Liver (tissue), 9 donors: ENCODE measurements around the gene FGF19. TPM values are rescaled to one million over a fixed set of nuclear protein-coding genes. Genes with fewer than 3 reads are reported as not detected.

Source experiments
- DNase-seq: peaks from one replicate; pipeline ENCODE4 v3.0.0-alpha.2; 2017; ENCODE audit warnings: low spot score
- H3K27ac ChIP-seq, 2 donors: one replicate each; pipeline ENCODE4 v1.7.0; 2013; ENCODE audit warnings: inconsistent platforms in 2 of 2, low read length in 2 of 2, control low read depth in 1 of 2, low read depth in 1 of 2, mild to moderate bottlenecking in 1 of 2
- H3K27me3 ChIP-seq, 4 donors: one replicate each; pipeline versions ENCODE4 v1.6.1 to v1.7.0; 2013; ENCODE audit warnings: low read length in 3 of 4, inconsistent platforms in 1 of 4, mild to moderate bottlenecking in 1 of 4, moderate library complexity in 1 of 4; ENCODE audit not compliant: control insufficient read depth in 4 of 4, insufficient read depth in 4 of 4
- H3K36me3 ChIP-seq, 4 donors: one replicate each; pipeline versions ENCODE4 v1.6.1 to v1.7.0; 2013; ENCODE audit warnings: low read length in 3 of 4, mild to moderate bottlenecking in 3 of 4, low read depth in 1 of 4, moderate library complexity in 1 of 4; ENCODE audit not compliant: control insufficient read depth in 4 of 4, insufficient read depth in 3 of 4
- H3K4me1 ChIP-seq, 4 donors: one replicate each; pipeline versions ENCODE4 v1.6.1 to v1.7.0; 2013; ENCODE audit warnings: low read length in 3 of 4, mild to moderate bottlenecking in 3 of 4, moderate library complexity in 1 of 4; ENCODE audit not compliant: control insufficient read depth in 4 of 4, insufficient read depth in 4 of 4
- H3K4me3 ChIP-seq, 3 donors: one replicate each; pipeline versions ENCODE4 v1.6.1 to v1.7.0; 2013; ENCODE audit warnings: low read length in 3 of 3, control low read depth in 1 of 3, low read depth in 1 of 3, mild to moderate bottlenecking in 1 of 3
- H3K9ac ChIP-seq, 2 donors: one replicate each; pipeline ENCODE4 v1.7.0; 2013; ENCODE audit warnings: low read length in 2 of 2, mild to moderate bottlenecking in 2 of 2, moderate library complexity in 2 of 2, control low read depth in 1 of 2, low read depth in 1 of 2
- H3K9me3 ChIP-seq, 4 donors: one replicate each; pipeline versions ENCODE4 v1.6.1 to v1.7.0; 2013; ENCODE audit warnings: low read length in 3 of 4; ENCODE audit not compliant: control insufficient read depth in 4 of 4
- ATF3 ChIP-seq: IDR thresholded peaks from 2 replicates; pipeline ENCODE4 v1.6.1; 2016; ENCODE audit warnings: antibody characterized with exemption
- CTCF ChIP-seq: fragments of 150-350 bp; IDR thresholded peaks from 2 replicates; pipeline ENCODE4 v1.5.1; 2017; ENCODE audit warnings: improper control_type of control experiment, low read depth, low read length; ENCODE audit not compliant: missing input control
- EGR1 ChIP-seq, 2 donors: IDR thresholded peaks; 2 replicates each; pipeline ENCODE4 v1.6.1; 2016 to 2018; ENCODE audit warnings: antibody characterized with exemption in 2 of 2, low read depth in 2 of 2
- FOXA1 ChIP-seq: IDR thresholded peaks from 2 replicates; pipeline ENCODE4 v1.6.1; 2016; ENCODE audit warnings: antibody characterized with exemption
- FOXA2 ChIP-seq: IDR thresholded peaks from 2 replicates; pipeline ENCODE4 v1.6.1; 2016; ENCODE audit warnings: antibody characterized with exemption
- GABPA ChIP-seq, 2 donors: IDR thresholded peaks in 1 of 2; conservative IDR thresholded peaks in 1 of 2; 2 replicates each; pipeline ENCODE4 v1.6.1; 2016; ENCODE audit warnings: antibody characterized with exemption in 2 of 2, mild to moderate bottlenecking in 1 of 2, moderate library complexity in 1 of 2
- HNF4A ChIP-seq, 2 donors: conservative IDR thresholded peaks; 2 replicates each; pipeline ENCODE4 v1.6.1; 2016; ENCODE audit warnings: antibody characterized with exemption in 2 of 2, mild to moderate bottlenecking in 2 of 2
- HNF4G ChIP-seq: IDR thresholded peaks from 2 replicates; pipeline ENCODE4 v1.6.1; 2016; ENCODE audit warnings: antibody characterized with exemption
- JUND ChIP-seq, 2 donors: IDR thresholded peaks; 2 replicates each; pipeline ENCODE4 v1.6.1; 2016; ENCODE audit warnings: antibody characterized with exemption in 2 of 2
- NR2F2 ChIP-seq: IDR thresholded peaks from 2 replicates; pipeline ENCODE4 v1.6.1; 2016; ENCODE audit warnings: antibody characterized with exemption
- RAD21 ChIP-seq, 2 donors: IDR thresholded peaks; 2 replicates each; pipeline ENCODE4 v1.6.1; 2016; ENCODE audit warnings: antibody characterized with exemption in 2 of 2, mild to moderate bottlenecking in 2 of 2
- RXRA ChIP-seq, 2 donors: IDR thresholded peaks; 2 replicates each; pipeline ENCODE4 v1.6.1; 2017 to 2018; ENCODE audit warnings: antibody characterized with exemption in 2 of 2, mild to moderate bottlenecking in 1 of 2
- TAF1 ChIP-seq: conservative IDR thresholded peaks from 2 replicates; pipeline ENCODE4 v1.6.1; 2016; ENCODE audit warnings: antibody characterized with exemption, mild to moderate bottlenecking
- YY1 ChIP-seq: IDR thresholded peaks from 2 replicates; pipeline ENCODE4 v1.6.1; 2016; ENCODE audit warnings: antibody characterized with exemption, mild to moderate bottlenecking
- WGBS: extraction: QIAGEN DNeasy Blood & Tissue Kit; methylation state at CpG from one replicate; pipeline ENCODE4 v1.1.7; 2013; 5-methylcytosine and 5-hydroxymethylcytosine counted together
- polyA plus RNA-seq, 2 donors: library from polyadenylated mRNA; stranded (reverse) in 1 of 2; unstranded in 1 of 2; fragments of 200-250 nt in 1 of 2; fragments of >200 nt in 1 of 2; fragmentation: Nextera tagmentation in 1 of 2; extraction: Ambion mirVana in 1 of 2; gene quantifications; one replicate each; pipeline versions ENCODE4 v1.2.1 to v1.2.3, GENCODE V29; 2013 to 2015
- total RNA-seq, 2 donors: library from RNA; depleted of rRNA; stranded (reverse); fragments of >200 nt; gene quantifications; one replicate each; pipeline ENCODE4 v1.2.3, GENCODE V29; 2014
- TF ChIP-seq, protein P1 (sequence below): IDR thresholded peaks from 2 replicates; pipeline ENCODE4 v1.6.1; 2016; ENCODE audit warnings: antibody characterized with exemption
- TF ChIP-seq, protein P2 (sequence below): IDR thresholded peaks from 2 replicates; pipeline ENCODE4 v1.6.1; 2016; ENCODE audit warnings: antibody characterized with exemption, mild to moderate bottlenecking
- donor health status: healthy.
- donor health status: healthy.
- donor health status: healthy.
- donor health status: healthy.
- donor health status: healthy.

FGF19 gene
- total and polyA plus RNA-seq, 4 donors = 0.09 TPM; not detected in 3

DNA sequence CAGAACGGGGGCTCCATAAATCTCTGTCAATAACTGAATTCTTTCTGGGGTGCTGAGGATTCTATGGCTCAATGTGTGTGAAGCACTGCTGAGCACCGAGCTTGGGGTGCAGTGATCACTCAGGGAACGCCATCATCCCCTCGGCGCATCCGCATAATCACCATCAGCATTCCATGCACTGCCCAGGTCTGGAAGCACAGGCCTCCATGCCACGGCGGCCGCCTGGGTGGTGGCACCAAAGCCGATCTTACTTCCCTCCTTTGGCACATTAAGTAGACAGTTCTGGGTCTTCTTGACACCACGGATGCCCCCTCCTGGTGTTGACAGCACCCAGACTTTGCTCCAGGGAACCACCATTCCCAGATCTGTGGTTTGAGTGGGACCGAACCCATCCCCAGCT, 44.2 kb downstream of the FGF19 start:
- H3K27me3 ChIP-seq = no peaks in the 10 kb centered on the region
- WGBS = 95% methylated on average over 12 of the region's 12 CpGs
- no peaks in the 10 kb centered on the region for H3K9me3 ChIP-seq
- H3K27ac ChIP-seq = no peak overlapping the region
- peaks cover 0 to 4% (median 2%) of the 10 kb centered on the region in 4 donors for H3K4me1 ChIP-seq
- DNase-seq = no peak
- TF ChIP-seq YY1 (no peak), GABPA (IDR thresholded peaks at IDR 0.05 in 1 of 2, conservative IDR thresholded peaks at IDR 0.05 in 1 of 2) (no peak), NR2F2 (no peak), RXRA (IDR thresholded peaks at IDR 0.05) (no peak), ATF3 (no peak), FOXA2 (no peak)
- TF ChIP-seq, protein P1, sequence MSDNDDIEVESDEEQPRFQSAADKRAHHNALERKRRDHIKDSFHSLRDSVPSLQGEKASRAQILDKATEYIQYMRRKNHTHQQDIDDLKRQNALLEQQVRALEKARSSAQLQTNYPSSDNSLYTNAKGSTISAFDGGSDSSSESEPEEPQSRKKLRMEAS = no peak
- TF ChIP-seq, protein P2, sequence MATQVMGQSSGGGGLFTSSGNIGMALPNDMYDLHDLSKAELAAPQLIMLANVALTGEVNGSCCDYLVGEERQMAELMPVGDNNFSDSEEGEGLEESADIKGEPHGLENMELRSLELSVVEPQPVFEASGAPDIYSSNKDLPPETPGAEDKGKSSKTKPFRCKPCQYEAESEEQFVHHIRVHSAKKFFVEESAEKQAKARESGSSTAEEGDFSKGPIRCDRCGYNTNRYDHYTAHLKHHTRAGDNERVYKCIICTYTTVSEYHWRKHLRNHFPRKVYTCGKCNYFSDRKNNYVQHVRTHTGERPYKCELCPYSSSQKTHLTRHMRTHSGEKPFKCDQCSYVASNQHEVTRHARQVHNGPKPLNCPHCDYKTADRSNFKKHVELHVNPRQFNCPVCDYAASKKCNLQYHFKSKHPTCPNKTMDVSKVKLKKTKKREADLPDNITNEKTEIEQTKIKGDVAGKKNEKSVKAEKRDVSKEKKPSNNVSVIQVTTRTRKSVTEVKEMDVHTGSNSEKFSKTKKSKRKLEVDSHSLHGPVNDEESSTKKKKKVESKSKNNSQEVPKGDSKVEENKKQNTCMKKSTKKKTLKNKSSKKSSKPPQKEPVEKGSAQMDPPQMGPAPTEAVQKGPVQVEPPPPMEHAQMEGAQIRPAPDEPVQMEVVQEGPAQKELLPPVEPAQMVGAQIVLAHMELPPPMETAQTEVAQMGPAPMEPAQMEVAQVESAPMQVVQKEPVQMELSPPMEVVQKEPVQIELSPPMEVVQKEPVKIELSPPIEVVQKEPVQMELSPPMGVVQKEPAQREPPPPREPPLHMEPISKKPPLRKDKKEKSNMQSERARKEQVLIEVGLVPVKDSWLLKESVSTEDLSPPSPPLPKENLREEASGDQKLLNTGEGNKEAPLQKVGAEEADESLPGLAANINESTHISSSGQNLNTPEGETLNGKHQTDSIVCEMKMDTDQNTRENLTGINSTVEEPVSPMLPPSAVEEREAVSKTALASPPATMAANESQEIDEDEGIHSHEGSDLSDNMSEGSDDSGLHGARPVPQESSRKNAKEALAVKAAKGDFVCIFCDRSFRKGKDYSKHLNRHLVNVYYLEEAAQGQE = no peak
- no peak overlapping the region for H3K4me3 ChIP-seq
- H3K36me3 ChIP-seq = peaks cover 0 to 9% (median 0%) of the 10 kb centered on the region in 4 donors
- no peak overlapping the region for H3K9ac ChIP-seq

GRCh38 chr11:69658626-69659450, 45.0 kb downstream of the FGF19 start:
- TF ChIP-seq, protein P2 = no peak
- TF ChIP-seq RAD21 (IDR thresholded peaks at IDR 0.05) (no peak), HNF4A (conservative IDR thresholded peaks at IDR 0.05) (no peak), ATF3 (no peak), HNF4G (no peak), EGR1 (IDR thresholded peaks at IDR 0.05; ENCODE audit: low read depth in 2 of 2) (no peak), JUND (IDR thresholded peaks at IDR 0.05) (no peak), FOXA1 (no peak), GABPA (IDR thresholded peaks at IDR 0.05 in 1 of 2, conservative IDR thresholded peaks at IDR 0.05 in 1 of 2) (no peak), NR2F2 (no peak), RXRA (IDR thresholded peaks at IDR 0.05) (no peak), FOXA2 (no peak), TAF1 (no peak), CTCF (no peak)
- TF ChIP-seq, protein P1 = no peak
- DNase-seq = no peak
- H3K9me3 ChIP-seq = no peaks in the 10 kb centered on the region
- H3K27me3 ChIP-seq = no peaks in the 10 kb centered on the region
- 90% methylated on average over 18 of the region's 18 CpGs for WGBS
- no peak overlapping the region for H3K4me3 ChIP-seq
- H3K9ac ChIP-seq = no peak overlapping the region
- peaks cover 0 to 6% (median 3%) of the 10 kb centered on the region in 4 donors for H3K4me1 ChIP-seq
- H3K36me3 ChIP-seq = peaks cover 0 to 2% (median 0%) of the 10 kb centered on the region in 4 donors
- no peak overlapping the region for H3K27ac ChIP-seq
